IPS DF 6.9 (cell line): Measurements from ENCODE around the gene SLC30A2.
"Not testable (repeated sequence)": the region's sequence is repeated elsewhere in the genome, so short reads cannot be mapped to it uniquely, and the experiment has no call there.

Experiments used
- DNase-seq: peaks from one replicate; pipeline ENCODE4 v3.0.0-alpha.2; 2013; ENCODE audit warnings: low read depth, low spot score
- H3K27ac ChIP-seq: one replicate; pipeline ENCODE4 v1.5.1; 2013; ENCODE audit warnings: low read length, control low read depth
- H3K27me3 ChIP-seq: 2 replicates; pipeline ENCODE4 v1.6.1; 2013; ENCODE audit warnings: mild to moderate bottlenecking, low read length; ENCODE audit not compliant: control insufficient read depth, insufficient read depth
- H3K36me3 ChIP-seq: 2 replicates; pipeline ENCODE4 v1.6.1; 2013; ENCODE audit warnings: low read length; ENCODE audit not compliant: control insufficient read depth, insufficient read depth
- H3K4me1 ChIP-seq: 2 replicates; pipeline ENCODE4 v1.6.1; 2013; ENCODE audit warnings: low read length; ENCODE audit not compliant: control insufficient read depth, insufficient read depth
- H3K4me3 ChIP-seq: 2 replicates; pipeline ENCODE4 v1.5.1; 2013; ENCODE audit warnings: mild to moderate bottlenecking, low read length
- H3K9me3 ChIP-seq: 2 replicates; pipeline ENCODE4 v1.6.1; 2013; ENCODE audit warnings: low read length, inconsistent platforms; ENCODE audit not compliant: control insufficient read depth, insufficient read depth
- WGBS: extraction: QIAGEN DNeasy Blood & Tissue Kit; methylation state at CpG from one replicate; pipeline ENCODE4 v1.1.7; 2013; ENCODE audit warnings: mixed read lengths, missing lambda C conversion rate; ENCODE audit not compliant: insufficient read length, insufficient coverage; 5-methylcytosine and 5-hydroxymethylcytosine counted together

Gene SLC30A2

GRCh38 chr1:26045722-26046245 is at the start of gene SLC30A2:
Gene SLC30A2 (minus strand): TSS chr1:26046118. CDS start chr1:26045896, 222 bp downstream.
- H3K4me1 ChIP-seq, result no peaks in the 10 kb centered on the region; the same call in 1 of the 2 replicates
- no peak within 1 kb of the TSS for H3K27ac ChIP-seq
- no peak for DNase-seq
- no CpG with 5 or more reads among the region's 62 CpGs for WGBS
- H3K9me3 ChIP-seq, result no peaks in the 10 kb centered on the region
- H3K27me3 ChIP-seq, result peaks cover 46% of the 10 kb centered on the region
- H3K4me3 ChIP-seq, result peak within 1 kb of the TSS; percentile 21; the same call in 1 of the 2 replicates
- H3K36me3 ChIP-seq, result no peaks in the 10 kb centered on the region

GRCh38 chr1:26094677-26095383 is 48.9 kb upstream of the SLC30A2 start:
- no peak for DNase-seq
- H3K4me1 ChIP-seq, result peaks cover 8% of the 10 kb centered on the region
- no peaks in the 10 kb centered on the region for H3K9me3 ChIP-seq
- H3K27ac ChIP-seq, result no peak overlapping the region
- no peak overlapping the region for H3K4me3 ChIP-seq
- no CpG with 5 or more reads among the region's 17 CpGs for WGBS
- no peaks in the 10 kb centered on the region for H3K36me3 ChIP-seq
- H3K27me3 ChIP-seq, result no peaks in the 10 kb centered on the region

- H3K36me3 ChIP-seq, result no peaks in the 10 kb centered on the region
- peaks cover 8% of the 10 kb centered on the region for H3K4me1 ChIP-seq
- no CpG with 5 or more reads among the region's 11 CpGs for WGBS
- no peaks in the 10 kb centered on the region for H3K27me3 ChIP-seq
- H3K9me3 ChIP-seq, result no peaks in the 10 kb centered on the region
- no peak for DNase-seq
- H3K4me3 ChIP-seq, result no peak overlapping the region
- H3K27ac ChIP-seq, result no peak overlapping the region
Observed at GRCh38 chr1:26094076-26094669, 48.3 kb upstream of the SLC30A2 start.

- not testable (repeated sequence) for H3K9me3 ChIP-seq, H3K4me3 ChIP-seq, H3K36me3 ChIP-seq, DNase-seq, H3K4me1 ChIP-seq, H3K27ac ChIP-seq, H3K27me3 ChIP-seq
- no CpG with 5 or more reads among the region's 6 CpGs for WGBS
Observed at GRCh38 chr1:26093569-26093968, 47.7 kb upstream of the SLC30A2 start.

- no peak for DNase-seq
- Histone ChIP-seq H3K27ac (no peak overlapping the region), H3K4me1 (peaks cover 8% of the 10 kb centered on the region), H3K27me3 (no peaks in the 10 kb centered on the region), H3K36me3 (no peaks in the 10 kb centered on the region), H3K4me3 (no peak overlapping the region), H3K9me3 (no peaks in the 10 kb centered on the region)
- WGBS, result no CpG with 5 or more reads among the region's 7 CpGs
Observed at GRCh38 chr1:26092422-26092821, 46.5 kb upstream of the SLC30A2 start.

- Histone ChIP-seq H3K27ac (no peak overlapping the region), H3K9me3 (no peaks in the 10 kb centered on the region), H3K36me3 (no peaks in the 10 kb centered on the region), H3K4me1 (peaks cover 8% of the 10 kb centered on the region), H3K27me3 (no peaks in the 10 kb centered on the region), H3K4me3 (no peak overlapping the region)
- DNase-seq, result no peak
- WGBS, result no CpG with 5 or more reads among the region's 3 CpGs
Observed at GRCh38 chr1:26090893-26091292, 45.0 kb upstream of the SLC30A2 start.

- H3K36me3 ChIP-seq, result no peaks in the 10 kb centered on the region
- H3K4me1 ChIP-seq, result no peaks in the 10 kb centered on the region
- H3K9me3 ChIP-seq, result no peaks in the 10 kb centered on the region
- H3K27ac ChIP-seq, result no peak overlapping the region
- no peak overlapping the region for H3K4me3 ChIP-seq
- no peak for DNase-seq
- WGBS, result no CpG with 5 or more reads among the region's 3 CpGs
- H3K27me3 ChIP-seq, result no peaks in the 10 kb centered on the region
Observed at GRCh38 chr1:26089125-26089524, 43.2 kb upstream of the SLC30A2 start.

- H3K27ac ChIP-seq, result no peak overlapping the region
- DNase-seq, result no peak
- no peak overlapping the region for H3K4me3 ChIP-seq
- no CpG with 5 or more reads among the region's 2 CpGs for WGBS
- no peaks in the 10 kb centered on the region for H3K27me3 ChIP-seq
- no peaks in the 10 kb centered on the region for H3K9me3 ChIP-seq
- H3K36me3 ChIP-seq, result no peaks in the 10 kb centered on the region
- no peaks in the 10 kb centered on the region for H3K4me1 ChIP-seq
Observed at GRCh38 chr1:26084844-26085243, 38.9 kb upstream of the SLC30A2 start.

- DNase-seq, result no peak
- no peaks in the 10 kb centered on the region for H3K9me3 ChIP-seq
- H3K27me3 ChIP-seq, result no peaks in the 10 kb centered on the region
- H3K4me1 ChIP-seq, result no peaks in the 10 kb centered on the region
- no peak overlapping the region for H3K4me3 ChIP-seq
- no CpG with 5 or more reads among the region's 2 CpGs for WGBS
- H3K27ac ChIP-seq, result no peak overlapping the region
- H3K36me3 ChIP-seq, result no peaks in the 10 kb centered on the region
Observed at GRCh38 chr1:26084091-26084561, 38.2 kb upstream of the SLC30A2 start.

GRCh38 chr1:26083208-26083607 is 37.3 kb upstream of the SLC30A2 start:
- no peaks in the 10 kb centered on the region for H3K4me1 ChIP-seq
- H3K4me3 ChIP-seq, result no peak overlapping the region
- no peaks in the 10 kb centered on the region for H3K27me3 ChIP-seq
- no peaks in the 10 kb centered on the region for H3K9me3 ChIP-seq
- H3K36me3 ChIP-seq, result no peaks in the 10 kb centered on the region
- WGBS, result no CpG with 5 or more reads among the region's 5 CpGs
- DNase-seq, result no peak
- H3K27ac ChIP-seq, result no peak overlapping the region
